ENCODE results near the gene TXNL4A.

TXNL4A gene

DNA sequence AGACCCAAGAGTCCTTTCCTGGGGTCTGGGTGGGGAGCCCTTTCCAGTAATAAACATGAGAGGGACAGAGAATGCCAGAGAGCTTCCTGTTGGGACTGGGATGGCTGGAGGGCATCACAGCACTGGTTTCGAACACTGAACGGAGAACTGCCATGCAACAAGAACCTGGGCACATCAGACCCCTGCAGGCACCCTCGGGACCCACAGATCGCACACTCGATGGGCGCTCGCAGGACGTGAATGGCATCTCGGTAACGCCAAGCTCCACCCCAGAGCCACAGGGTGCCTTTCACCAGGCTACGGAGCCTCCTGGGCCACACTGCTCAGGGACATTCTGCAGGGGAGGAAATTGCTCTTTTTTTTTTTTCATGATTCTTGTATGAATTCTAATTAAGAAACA, 62.1 kb downstream of the TXNL4A start:
- in situ Hi-C loops (cut with MboI; ENCODE audit: low pct_unique_long_range_greater_than_20kb, low sequenced_read_pairs): no loop called here
- DNase-seq: no peak

DNA sequence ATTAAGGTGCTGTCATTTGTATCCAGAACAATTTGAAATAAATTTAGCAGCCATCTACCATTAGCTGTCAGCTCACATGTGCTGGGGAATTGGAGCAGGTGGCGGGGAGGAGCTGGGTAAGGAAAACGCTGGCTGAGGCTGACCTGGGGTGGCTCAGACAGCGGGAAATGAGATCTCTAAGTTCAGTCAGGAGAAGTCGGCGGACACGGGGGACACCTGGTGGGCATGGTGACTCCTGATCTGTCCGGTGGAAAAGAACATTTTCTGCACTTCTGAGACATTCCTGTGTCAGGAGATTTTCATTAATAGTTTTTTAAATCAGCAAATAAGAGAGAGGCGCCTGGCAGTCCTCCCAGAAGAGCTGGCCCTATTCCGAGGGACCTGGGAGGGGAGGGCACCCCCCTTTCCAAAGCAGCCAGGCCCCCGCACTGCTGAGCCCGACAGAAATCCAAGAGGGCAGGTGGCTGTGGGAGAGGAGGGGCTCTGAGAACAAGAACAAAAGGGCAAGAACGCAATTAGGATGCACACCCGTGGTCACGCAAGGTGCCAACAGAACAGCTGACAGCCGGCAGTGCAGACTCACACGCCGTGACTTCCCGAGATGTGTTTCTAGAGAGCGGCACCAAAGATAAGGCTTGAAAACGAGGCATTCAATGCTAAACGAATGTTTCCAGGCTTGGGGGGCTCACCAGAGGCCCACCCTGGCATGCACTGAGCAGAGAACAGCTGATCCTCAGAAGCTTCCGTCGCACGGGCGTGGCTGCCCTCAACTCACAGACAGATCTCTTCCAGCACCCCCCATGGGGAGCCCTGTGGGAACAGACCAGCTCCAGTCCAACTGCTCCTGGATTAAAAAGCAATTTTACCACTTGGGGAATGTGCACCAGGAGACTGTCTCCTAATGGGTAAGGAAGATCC, 63.3 kb downstream of the TXNL4A start:
- DNase-seq: no peak
- in situ Hi-C loops (cut with MboI; ENCODE audit: low pct_unique_long_range_greater_than_20kb, low sequenced_read_pairs): no loop called here

DNA sequence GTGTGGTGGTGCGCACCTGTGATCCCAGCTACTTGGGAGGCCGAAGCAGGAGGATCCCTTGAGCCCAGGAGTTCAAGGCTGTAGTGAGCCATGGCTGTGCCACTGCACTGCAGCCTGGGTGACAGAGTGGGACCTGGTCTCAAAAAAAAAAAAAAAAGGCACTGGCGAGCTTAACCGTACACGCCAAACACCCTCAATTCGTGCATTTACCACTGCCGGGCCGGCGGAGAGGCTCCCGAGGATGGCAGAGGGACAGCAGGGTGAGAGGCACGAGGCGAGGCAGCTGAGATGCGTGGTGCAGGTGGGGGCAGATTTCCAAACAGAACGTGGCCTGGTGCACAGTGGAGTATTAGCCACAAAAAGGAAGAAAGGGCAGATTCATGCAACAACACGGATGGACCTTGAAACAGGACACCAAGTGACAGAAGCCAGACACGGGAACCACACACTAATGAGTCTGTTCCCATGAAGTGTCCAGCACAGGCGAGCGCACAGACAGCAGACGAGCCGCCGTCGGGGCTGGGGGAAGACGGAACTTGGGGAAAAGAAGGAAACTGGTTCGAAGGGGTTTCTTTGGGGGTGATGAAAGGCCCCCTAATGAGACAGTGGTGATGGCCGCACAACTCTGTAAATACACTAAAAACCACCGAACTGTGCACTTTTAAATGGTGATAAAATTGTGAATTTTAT, 64.3 kb downstream of the TXNL4A start:
- in situ Hi-C loops (cut with MboI; ENCODE audit: low pct_unique_long_range_greater_than_20kb, low sequenced_read_pairs): no loop called here
- DNase-seq: no peak

DNA sequence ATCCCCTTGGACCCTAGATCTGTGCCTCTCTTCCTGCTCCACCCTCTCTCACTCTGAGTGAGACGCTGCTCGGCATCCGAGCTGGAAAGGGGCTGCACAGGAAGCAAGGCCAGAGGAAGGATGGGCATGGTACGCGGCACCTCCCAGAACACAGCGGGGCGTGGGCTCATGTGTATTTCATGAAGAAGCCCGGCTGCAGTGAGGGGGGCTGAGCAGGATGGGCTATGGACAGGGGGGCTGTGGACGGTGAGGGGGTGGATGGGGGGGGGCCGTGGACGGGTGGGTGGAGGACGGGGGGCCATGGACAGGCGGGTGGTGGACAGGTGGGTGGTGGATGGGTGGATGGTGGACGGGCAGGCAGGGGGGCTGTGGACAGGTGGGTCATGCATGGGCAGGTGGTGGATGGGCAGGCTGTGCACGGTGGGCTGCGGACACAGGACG, 65.4 kb downstream of the TXNL4A start:
- no peak for DNase-seq
- in situ Hi-C loops (cut with MboI; ENCODE audit: low pct_unique_long_range_greater_than_20kb, low sequenced_read_pairs): no loop called here

DNA sequence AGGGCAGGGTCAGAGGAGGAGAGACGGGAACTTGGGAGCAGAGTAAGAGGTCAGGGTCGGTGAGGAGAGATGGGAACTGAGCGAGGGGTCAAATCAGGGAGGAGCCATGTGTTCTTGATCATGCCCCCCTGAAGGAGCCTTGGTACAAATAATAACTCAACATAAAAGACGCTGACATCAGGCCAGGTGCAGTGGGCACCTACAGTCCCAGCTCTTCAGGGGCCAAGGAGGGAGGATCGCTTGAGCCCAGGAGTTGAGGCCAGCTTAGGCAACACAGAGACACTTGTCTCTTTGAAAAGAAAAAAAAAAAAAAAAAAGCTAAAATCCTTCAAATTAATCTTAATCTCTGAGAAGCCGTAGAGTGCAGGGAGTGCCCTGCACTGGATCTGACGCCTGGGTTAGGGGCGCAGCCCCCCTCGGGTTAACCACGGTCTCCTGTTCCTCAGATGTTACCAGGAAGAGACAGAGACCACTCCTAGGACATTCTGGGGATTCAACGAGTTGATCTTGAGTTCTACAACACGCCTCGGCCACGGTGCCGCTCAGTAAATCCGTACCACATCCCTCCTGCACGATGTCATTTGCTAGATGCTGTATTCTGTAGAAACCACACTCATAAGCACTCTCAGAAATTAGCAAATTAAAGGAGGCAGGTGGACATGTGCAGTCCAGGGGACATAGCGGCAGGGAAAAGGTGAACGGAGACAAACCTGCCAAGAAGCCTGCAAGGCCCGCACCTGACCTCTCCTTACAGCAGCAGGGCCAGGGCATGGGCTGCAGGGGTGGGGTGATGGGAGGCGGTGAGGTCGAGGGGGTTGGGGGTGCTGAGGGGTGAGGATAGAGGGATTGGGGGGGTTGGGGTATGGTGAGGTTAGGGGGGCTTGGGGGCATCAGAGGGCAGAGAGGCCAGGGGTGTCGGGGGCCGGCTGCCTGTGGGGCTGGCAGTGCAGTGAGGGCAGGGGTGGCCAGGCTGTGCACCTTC, 66.1 kb downstream of the TXNL4A start:
- no peak for DNase-seq
- in situ Hi-C loops (cut with MboI; ENCODE audit: low pct_unique_long_range_greater_than_20kb, low sequenced_read_pairs): no loop called here

Measured in KBM-7 (cell line).